ENCODE data around the gene DYNC2LI1. TPM values are rescaled to one million over a fixed set of nuclear protein-coding genes. Genes with fewer than 3 reads are reported as not detected.

The DYNC2LI1 gene
- total RNA-seq, 6 experiments from 2014 or later: 8.4 to 12.3 (median 10.0) TPM

DNA sequence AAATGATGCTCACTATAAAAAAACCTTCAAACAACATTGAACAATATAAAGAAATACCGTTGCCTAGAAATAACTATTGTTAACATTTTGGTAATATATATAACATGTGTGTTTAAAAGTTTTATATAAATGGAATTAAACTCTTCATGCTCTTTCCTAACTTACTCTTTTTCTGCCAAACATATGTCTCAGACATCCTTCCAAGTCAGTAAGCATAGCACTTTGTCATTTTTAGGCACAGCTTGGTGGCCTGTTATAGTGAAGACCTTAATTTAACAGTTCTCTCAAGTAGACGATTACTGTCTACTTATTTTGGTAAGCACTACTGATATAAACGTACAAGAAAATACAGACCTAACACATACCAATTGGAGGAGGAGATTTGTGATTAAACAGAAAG, 40.9 kb downstream of the DYNC2LI1 start:
- no peaks in the 10 kb centered on the region; the same call in 1 of the 2 replicates for H3K27me3 Mint-ChIP-seq (ENCODE audit: insufficient read depth)
- DNase-seq: no peak
- no peak overlapping the region for H3K27ac Mint-ChIP-seq
- no peak overlapping the region for H3K4me3 Mint-ChIP-seq
- TF ChIP-seq CTCF (IDR thresholded peaks at IDR 0.05): no peak
- no peaks in the 10 kb centered on the region for H3K9me3 Mint-ChIP-seq
- H3K4me1 Mint-ChIP-seq (ENCODE audit: low read depth): peaks cover 6% of the 10 kb centered on the region
- H3K36me3 Mint-ChIP-seq (ENCODE audit: low read depth): no peaks in the 10 kb centered on the region

- Mint-ChIP-seq H3K4me1 (ENCODE audit: low read depth) (peaks cover 6% of the 10 kb centered on the region), H3K27ac (no peak overlapping the region), H3K36me3 (ENCODE audit: low read depth) (no peaks in the 10 kb centered on the region), H3K4me3 (no peak overlapping the region), H3K27me3 (ENCODE audit: insufficient read depth) (peaks cover 31% of the 10 kb centered on the region), H3K9me3 (no peaks in the 10 kb centered on the region)
- TF ChIP-seq CTCF (IDR thresholded peaks at IDR 0.05): no peak
- peak; percentile 12 for DNase-seq
These were observed 44.9 kb downstream of the DYNC2LI1 start for GRCh38 chr2:43818761-43819160.

DNA sequence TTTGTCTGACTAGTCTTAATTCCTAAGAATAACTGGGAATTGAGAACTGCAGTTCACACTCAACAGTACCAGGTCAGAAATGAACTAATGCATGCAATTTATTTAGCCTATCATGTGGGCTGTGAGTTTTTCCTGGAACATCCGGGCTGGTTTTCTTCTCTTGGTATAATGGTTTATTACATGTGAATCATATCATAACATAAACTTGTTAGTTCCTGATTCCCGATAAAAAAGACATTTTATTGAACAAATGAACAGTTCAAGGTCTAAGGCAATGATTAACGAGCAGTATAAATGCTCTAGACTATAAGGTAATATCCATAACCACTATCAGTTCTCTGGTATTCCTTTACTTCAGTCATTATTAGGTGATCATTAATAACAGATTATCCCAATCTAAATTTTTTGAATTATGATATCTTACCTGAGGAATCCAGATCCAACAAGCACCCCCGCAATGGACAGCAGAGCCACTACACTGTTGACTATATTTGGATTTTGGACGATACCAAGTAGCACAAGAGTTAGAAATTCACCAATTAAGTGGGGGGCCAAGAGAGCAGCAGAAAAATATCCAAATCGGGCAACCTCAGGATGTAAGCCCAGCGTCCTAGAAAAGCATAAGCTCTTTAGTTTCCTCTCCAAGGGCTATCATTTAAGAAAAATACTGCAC, 45.8 kb downstream of the DYNC2LI1 start:
- no peaks in the 10 kb centered on the region for H3K36me3 Mint-ChIP-seq (ENCODE audit: low read depth)

DNA sequence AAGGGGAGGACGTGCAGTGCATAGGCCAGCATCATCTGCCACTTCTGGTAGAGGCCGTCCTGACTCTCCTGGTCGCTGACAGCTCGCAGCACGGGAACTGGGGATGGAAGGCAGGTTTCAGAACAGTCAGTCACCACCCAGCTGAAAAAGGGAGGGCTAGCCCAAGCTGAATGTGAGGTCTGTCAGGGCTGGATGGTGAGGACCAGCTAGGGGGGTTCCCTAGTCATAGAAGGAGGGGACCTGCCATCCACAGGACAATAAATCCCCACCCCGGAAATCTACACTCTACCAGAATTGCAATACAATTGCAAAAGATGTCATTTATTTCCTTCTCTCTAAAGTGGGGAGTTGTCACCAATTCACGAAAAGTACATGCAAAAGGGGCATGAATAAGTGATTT, 49.0 kb downstream of the DYNC2LI1 start:
- Mint-ChIP-seq H3K27me3 (ENCODE audit: insufficient read depth) (peaks cover 44% of the 10 kb centered on the region), H3K4me3 (no peak overlapping the region), H3K4me1 (ENCODE audit: low read depth) (peaks cover 6% of the 10 kb centered on the region), H3K9me3 (no peaks in the 10 kb centered on the region), H3K27ac (no peak overlapping the region), H3K36me3 (ENCODE audit: low read depth) (no peaks in the 10 kb centered on the region)
- TF ChIP-seq CTCF (IDR thresholded peaks at IDR 0.05): no peak
- DNase-seq: no peak

More for the DNA sequence above, 45.8 kb downstream of the DYNC2LI1 start:
- TF ChIP-seq CTCF (IDR thresholded peaks at IDR 0.05): no peak
- Mint-ChIP-seq H3K27ac (no peak overlapping the region), H3K9me3 (no peaks in the 10 kb centered on the region), H3K27me3 (ENCODE audit: insufficient read depth) (peaks cover 35% of the 10 kb centered on the region), H3K4me3 (no peak overlapping the region), H3K4me1 (ENCODE audit: low read depth) (peaks cover 6% of the 10 kb centered on the region)
- no peak for DNase-seq

DNA sequence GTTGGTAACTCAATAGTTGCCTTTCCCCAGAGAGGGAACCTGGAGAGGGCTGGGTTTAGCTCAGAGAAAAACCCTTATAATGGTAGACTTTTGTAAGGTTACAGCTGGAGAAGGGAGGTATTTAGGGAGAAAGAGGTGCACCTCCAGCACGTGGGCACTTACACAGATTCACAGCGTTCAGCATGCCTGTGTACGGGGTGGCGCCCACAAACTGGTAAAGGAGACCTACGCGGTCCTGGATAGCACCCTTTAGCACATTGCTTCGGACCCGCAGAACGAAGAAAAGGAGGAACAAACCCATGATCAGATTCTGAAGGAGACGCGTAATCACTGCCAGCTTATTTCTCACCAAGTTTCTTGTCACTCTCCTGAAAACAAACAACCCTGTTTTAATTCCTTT, 49.9 kb downstream of the DYNC2LI1 start:
- no peak for DNase-seq
- Mint-ChIP-seq H3K27ac (no peak overlapping the region), H3K36me3 (ENCODE audit: low read depth) (no peaks in the 10 kb centered on the region), H3K9me3 (no peaks in the 10 kb centered on the region), H3K4me1 (ENCODE audit: low read depth) (peaks cover 2% of the 10 kb centered on the region), H3K4me3 (no peak overlapping the region), H3K27me3 (ENCODE audit: insufficient read depth) (peaks cover 44% of the 10 kb centered on the region)
- no peak for TF ChIP-seq CTCF (IDR thresholded peaks at IDR 0.05)

All from HFFc6 (cell line).